ENCODE measurements around the gene SHOX.
"Not testable (repeated sequence)": the region's sequence is repeated elsewhere in the genome, so short reads cannot be mapped to it uniquely, and the experiment has no call there.

SHOX gene
- total RNA-seq: 0 reads per million in 2 donors

- no peak for DNase-seq
Measured at GRCh38 chrX:630612-631496, at the start of gene SHOX. TSS of gene SHOX (plus strand) at chrX:630791. CDS start at chrX:630898, 107 bp downstream.

- DNase-seq: no peak
Measured at GRCh38 chrX:581066-581465, 49.5 kb upstream of the SHOX start.

GRCh38 chrX:581720-582298, 48.8 kb upstream of the SHOX start:
- DNase-seq: no peak

- DNase-seq: no peak
Measured at GRCh38 chrX:584572-584971, 46.0 kb upstream of the SHOX start.

GRCh38 chrX:585115-585808, 45.3 kb upstream of the SHOX start:
- DNase-seq: no peak

- no peak for DNase-seq
Measured at GRCh38 chrX:586351-586750, 44.2 kb upstream of the SHOX start.

GRCh38 chrX:589261-589660, 41.3 kb upstream of the SHOX start:
- not testable (repeated sequence) for DNase-seq

- no peak for DNase-seq
Measured at GRCh38 chrX:590693-591404, 39.7 kb upstream of the SHOX start.

GRCh38 chrX:599837-600715, 30.5 kb upstream of the SHOX start:
- DNase-seq: no peak

GRCh38 chrX:603029-603428, 27.6 kb upstream of the SHOX start:
- DNase-seq: not testable (repeated sequence)

GRCh38 chrX:604616-605015, 26.0 kb upstream of the SHOX start:
- not testable (repeated sequence) for DNase-seq

GRCh38 chrX:608088-608487, 22.5 kb upstream of the SHOX start:
- not testable (repeated sequence) for DNase-seq

GRCh38 chrX:614136-614535, 16.5 kb upstream of the SHOX start:
- no peak for DNase-seq

- no peak for DNase-seq
Measured at GRCh38 chrX:617401-617800, 13.2 kb upstream of the SHOX start.

GRCh38 chrX:617891-618290, 12.7 kb upstream of the SHOX start:
- DNase-seq: no peak

- DNase-seq: not testable (repeated sequence)
Measured at GRCh38 chrX:618304-618703, 12.3 kb upstream of the SHOX start.

GRCh38 chrX:618761-619450, 11.7 kb upstream of the SHOX start:
- DNase-seq: no peak

GRCh38 chrX:619451-619811, 11.2 kb upstream of the SHOX start:
- no peak for DNase-seq

- no peak for DNase-seq
Measured at GRCh38 chrX:619812-620531, 10.6 kb upstream of the SHOX start.

GRCh38 chrX:621705-622503, 8.7 kb upstream of the SHOX start:
- DNase-seq: no peak
